HepG2 (cell line): ENCODE results near the gene TTLL7. TPM values are rescaled to one million over a fixed set of nuclear protein-coding genes. Genes with fewer than 3 reads are reported as not detected.

Source experiments
- ATAC-seq: fragments of 200-7000 bp; cut with Tn5 transposase; 3 replicates; pipeline ENCODE4 v1.9.1; 2020; ENCODE audit warnings: mild to moderate bottlenecking, moderate library complexity
- BruUV-seq: library from RNA; stranded (reverse); fragments of 400-500 nt; replicated peaks from 2 replicates; lab custom pipeline; 2021; lab: Mats Ljungman, UMichigan
- CTCF ChIA-PET: fragments of 300-600 bp; formaldehyde crosslinking; extraction: SDS; loops from one replicate; lab custom pipeline; 2021; ENCODE audit warnings: low total read pairs, inconsistent platforms, low intra/inter-chr PET ratio; lab: Yijun Ruan, JAX
- POLR2A ChIA-PET: fragments of 350-600 bp; sonication (Branson Sonifier 250); formaldehyde crosslinking; loops from one replicate; lab custom pipeline; 2020; ENCODE audit warnings: antibody characterized with exemption, inconsistent platforms; lab: Yijun Ruan, JAX
- DNase-seq: peaks from one replicate; pipeline ENCODE4 v3.0.0-alpha.2; 2015; ENCODE audit warnings: low spot score
- FAIRE-seq: peaks from 3 replicates; lab custom pipeline; 2011; peaks lifted over from hg19 to GRCh38; lab: Jason Lieb, UNC
- H2AFZ ChIP-seq: one replicate; pipeline ENCODE4 v1.6.1; 2011; ENCODE audit warnings: low read length, inconsistent platforms
- H3K27ac ChIP-seq: fragments of 300-600 bp; 3 replicates; pipeline ENCODE4 v1.8.0; 2011; ENCODE audit warnings: mixed run types, mild to moderate bottlenecking, mixed read lengths, low read length, inconsistent platforms; ENCODE audit not compliant: insufficient read depth; ENCODE audit errors: extremely low read length
- H3K27me3 ChIP-seq, 2 experiments: fragments of 200-600 bp in 1 of 2; 2 replicates in 1 of 2; 3 replicates in 1 of 2; pipeline versions ENCODE4 v1.6.0 to v1.8.0; 2011; ENCODE audit warnings: low read length in 2 of 2, mild to moderate bottlenecking in 2 of 2, moderate library complexity in 2 of 2, inconsistent platforms in 1 of 2; ENCODE audit not compliant: insufficient read depth in 2 of 2, control insufficient read depth in 1 of 2
- H3K36me3 ChIP-seq, 2 experiments: fragments of 200-600 bp in 1 of 2; replicated peaks in 1 of 2; 2 replicates in 1 of 2; 3 replicates in 1 of 2; pipeline versions ENCODE4 v1.5.1 to v1.8.0; 2011; ENCODE audit warnings: low read length in 2 of 2, inconsistent platforms in 1 of 2; ENCODE audit not compliant: insufficient read depth in 2 of 2, control insufficient read depth in 1 of 2
- H3K4me1 ChIP-seq: 2 replicates; pipeline ENCODE4 v1.5.1; 2012; ENCODE audit warnings: low read length, inconsistent platforms; ENCODE audit not compliant: insufficient read depth
- H3K4me2 ChIP-seq: 2 replicates; pipeline ENCODE4 v1.6.0; 2011; ENCODE audit warnings: low read depth, low read length, inconsistent platforms
- H3K4me3 ChIP-seq, 3 experiments: fragments of 200-600 bp in 1 of 3; sonication (generic), shearing (Covaris generic) in 1 of 3; replicated peaks in 1 of 3; 2 replicates each; pipeline ENCODE4 v1.5.1; 2011 to 2016; ENCODE audit warnings: low read length in 3 of 3, inconsistent platforms in 2 of 3, low read depth in 2 of 3, mild to moderate bottlenecking in 2 of 3, control low read depth in 1 of 3, mixed read lengths in 1 of 3; ENCODE audit not compliant: insufficient read depth in 1 of 3
- H3K79me2 ChIP-seq: one replicate; pipeline ENCODE4 v1.6.1; 2011; ENCODE audit warnings: low read length, inconsistent platforms; ENCODE audit not compliant: insufficient read depth
- H3K9ac ChIP-seq: 2 replicates; pipeline ENCODE4 v1.6.0; 2011; ENCODE audit warnings: mild to moderate bottlenecking, low read depth, low read length, inconsistent platforms; ENCODE audit not compliant: insufficient read depth
- H3K9me3 ChIP-seq: 2 replicates; pipeline ENCODE4 v1.5.1; 2012; ENCODE audit warnings: mild to moderate bottlenecking, low read length
- H4K20me1 ChIP-seq: 2 replicates; pipeline ENCODE4 v1.6.0; 2011; ENCODE audit warnings: inconsistent platforms, mild to moderate bottlenecking, low read length, moderate library complexity; ENCODE audit not compliant: insufficient read depth
- HCFC1 ChIP-seq: fragments of 150-350 bp; IDR thresholded peaks from 2 replicates; pipeline ENCODE4 v1.6.1; 2014; ENCODE audit warnings: low read depth, low read length
- TMF1 ChIP-seq: sonication (generic); formaldehyde crosslinking; IDR thresholded peaks from 2 replicates; pipeline ENCODE4 v1.8.1; 2022; ENCODE audit warnings: low read depth, missing genetic modification reagents
- ZNF275 ChIP-seq: sonication (generic); formaldehyde crosslinking; IDR thresholded peaks from 2 replicates; pipeline ENCODE4 v1.8.0; 2022; ENCODE audit warnings: missing genetic modification reagents, mild to moderate bottlenecking, inconsistent platforms, borderline replicate concordance
- ZNF556 ChIP-seq: sonication (generic); formaldehyde crosslinking; IDR thresholded peaks from 2 replicates; pipeline ENCODE4 v1.4.0; 2020; ENCODE audit warnings: mild to moderate bottlenecking, missing genetic modification reagents, borderline replicate concordance
- WGBS: methylation state at CpG from one replicate; pipeline ENCODE4 v1.1.6; 2017; ENCODE audit warnings: low lambda C conversion rate; 5-methylcytosine and 5-hydroxymethylcytosine counted together
- in situ Hi-C: cut with HindIII; loops from 2 replicates; pipeline ENCODE4 v1.10.0; 2017; ENCODE audit warnings: low pct_unique_long_range_greater_than_20kb; ENCODE audit not compliant: extremely low pct_ligation_motif_present
- intact Hi-C: fragments of 100-400 bp; cut with micrococcal nuclease; formaldehyde crosslinking; loops from one replicate; pipeline ENCODE4 v1.10.0; 2022; ENCODE audit not compliant: unreplicated experiment
- polyA plus RNA-seq, 8 experiments: library from polyadenylated mRNA; depleted of rRNA in 3 of 8; stranded (reverse) in 7 of 8; unstranded in 1 of 8; fragments of >200 nt; fragmentation: Illumina TruSeq in 4 of 8; extraction: Trizol in 4 of 8; gene quantifications; 2 replicates each; pipeline versions ENCODE4 v1.2.1 to v1.2.3, GENCODE V29; 2011 to 2016; ENCODE audit warnings: low read depth in 4 of 8, missing spikeins in 1 of 8, mixed read lengths in 1 of 8; ENCODE audit not compliant: insufficient read depth in 1 of 8
- total RNA-seq, 5 experiments: library from RNA; depleted of rRNA; stranded (reverse); fragments of >200 nt; fragmentation: Illumina TruSeq; extraction: Trizol; gene quantifications; 2 replicates each; pipeline ENCODE4 v1.2.3, GENCODE V29; 2016; ENCODE audit warnings: low read depth in 1 of 5

Gene TTLL7
- total and polyA plus RNA-seq, 2 of the 13 experiments (the other 11 are each of a cell fraction or from before 2014, with no cell fraction given) = 0.07 to 0.22 TPM

- Histone ChIP-seq H3K4me2 (no peak overlapping the region), H3K9ac (no peak overlapping the region), H2AFZ (no peak overlapping the region), H3K27ac (no peak overlapping the region)
- ATAC-seq (no peak), DNase-seq (no peak)
- in situ Hi-C loops = no loop called here
- CTCF ChIA-PET = no interaction called here
- TF ChIP-seq ZNF556 (CRISPR knock-in tag) (no peak), HCFC1 (no peak), ZNF275 (CRISPR knock-in tag) (no peak)
- TF ChIP-seq, all 625 proteins: peak for 0
- H3K27me3 ChIP-seq = no peaks in the 10 kb centered on the region
- H3K9me3 ChIP-seq = no peaks in the 10 kb centered on the region
- no peaks in the 10 kb centered on the region for H3K36me3 ChIP-seq
- H3K79me2 ChIP-seq = no peaks in the 10 kb centered on the region
- POLR2A ChIA-PET = no interaction called here
- no peak overlapping the region for H3K4me3 ChIP-seq
- BruUV-seq = no TSS peak
- no peaks in the 10 kb centered on the region for H3K4me1 ChIP-seq
- no peak for FAIRE-seq
- WGBS = 5% methylated on average over 1 of the region's 1 CpG
- H4K20me1 ChIP-seq = no peaks in the 10 kb centered on the region
- intact Hi-C loops = no loop called here
These were observed 11.2 kb upstream of the TTLL7 start for GRCh38 chr1:84010136-84010535.

DNA sequence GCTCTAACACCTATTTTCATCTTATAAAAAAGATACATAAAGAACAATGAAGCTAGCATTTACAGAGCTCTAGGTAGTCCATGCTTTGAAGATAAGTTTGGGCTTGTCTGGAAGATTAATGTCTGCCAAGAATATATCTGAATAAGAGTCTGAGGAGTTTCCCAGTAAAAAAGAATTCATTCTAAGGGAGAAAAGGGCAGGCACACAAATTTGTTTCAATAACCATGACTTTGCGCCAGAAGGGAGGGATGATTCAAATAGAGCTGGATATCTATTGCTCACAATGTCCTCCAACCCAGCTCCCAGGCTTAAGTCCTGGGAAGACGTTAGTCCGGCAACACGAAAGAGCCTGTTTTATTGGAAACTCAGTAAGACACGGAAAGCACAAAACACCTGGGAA is 9.7 kb upstream of the TTLL7 start:
- no peak for FAIRE-seq
- Histone ChIP-seq H3K4me3 (no peak overlapping the region), H3K9ac (no peak overlapping the region), H3K4me1 (no peaks in the 10 kb centered on the region), H4K20me1 (no peaks in the 10 kb centered on the region), H2AFZ (no peak overlapping the region), H3K4me2 (no peak overlapping the region), H3K79me2 (no peaks in the 10 kb centered on the region), H3K27me3 (no peaks in the 10 kb centered on the region), H3K36me3 (no peaks in the 10 kb centered on the region), H3K9me3 (no peaks in the 10 kb centered on the region), H3K27ac (no peak overlapping the region)
- intact Hi-C loops (no loop called here), in situ Hi-C loops (no loop called here)
- DNase-seq = no peak
- 43% methylated on average over 5 of the region's 5 CpGs for WGBS
- CTCF ChIA-PET = no interaction called here
- no TSS peak for BruUV-seq
- POLR2A ChIA-PET = no interaction called here
- ATAC-seq = no peak
- no peak for TF ChIP-seq TMF1 (CRISPR knock-in tag)
